IPS-18c (cell line): ENCODE data around the gene NTM.
"Not testable (repeated sequence)": the region's sequence is repeated elsewhere in the genome, so short reads cannot be mapped to it uniquely, and the experiment has no call there.

ENCODE experiments used
- H3K4me3 ChIP-seq: 2 replicates; pipeline ENCODE4 v1.7.0; 2013; ENCODE audit warnings: low read depth, mild to moderate bottlenecking, low read length, moderate library complexity; ENCODE audit not compliant: insufficient read depth
- H3K9me3 ChIP-seq: one replicate; pipeline ENCODE4 v1.6.1; 2013; ENCODE audit warnings: mild to moderate bottlenecking, low read length, moderate library complexity; ENCODE audit not compliant: control insufficient read depth, insufficient read depth

Gene NTM

DNA sequence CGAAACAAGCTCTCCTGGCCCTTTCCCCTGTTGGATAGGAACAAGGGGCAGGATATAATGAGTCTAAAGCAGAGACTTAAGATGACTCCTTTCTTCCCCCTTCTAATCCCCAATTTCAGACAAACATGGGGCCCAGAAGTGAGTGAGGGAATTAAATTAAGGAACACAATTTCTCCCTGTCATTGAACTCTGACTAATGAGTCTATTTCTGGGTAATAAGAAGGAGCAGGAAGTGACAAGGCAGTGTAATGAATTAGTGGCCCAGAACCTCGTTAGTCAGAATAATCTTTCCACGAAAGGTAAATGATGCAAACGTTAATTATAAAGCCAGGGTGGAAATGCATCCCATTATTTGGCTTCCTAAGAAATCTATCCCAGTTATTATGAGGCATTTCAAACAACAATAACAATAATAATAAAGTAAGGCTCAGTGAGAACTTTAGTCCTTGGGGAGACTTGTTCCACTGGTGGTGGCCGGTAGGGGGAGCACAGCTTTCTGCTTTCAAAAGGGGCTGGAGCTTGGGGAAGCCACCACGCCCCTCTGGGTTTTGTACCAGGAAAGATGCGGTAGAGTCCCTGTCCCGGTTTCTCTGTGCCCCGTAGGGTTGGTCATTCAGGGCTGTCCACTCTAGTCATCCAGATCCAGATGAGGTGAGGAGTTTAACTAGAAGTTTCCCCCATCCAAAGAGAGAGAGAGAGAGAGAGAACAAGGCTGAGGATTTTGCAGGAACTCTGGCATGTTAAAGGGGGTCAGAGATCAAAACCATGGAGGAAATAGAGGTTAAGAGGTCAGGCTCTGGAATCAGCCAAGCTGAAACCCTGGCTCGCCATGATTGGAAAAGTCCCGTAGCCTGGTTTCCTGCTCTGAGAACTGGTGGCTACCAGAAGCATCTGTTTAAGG lies 298.3 kb downstream of the NTM start:
- Histone ChIP-seq H3K9me3 (no peaks in the 10 kb centered on the region), H3K4me3 (no peak overlapping the region)

DNA sequence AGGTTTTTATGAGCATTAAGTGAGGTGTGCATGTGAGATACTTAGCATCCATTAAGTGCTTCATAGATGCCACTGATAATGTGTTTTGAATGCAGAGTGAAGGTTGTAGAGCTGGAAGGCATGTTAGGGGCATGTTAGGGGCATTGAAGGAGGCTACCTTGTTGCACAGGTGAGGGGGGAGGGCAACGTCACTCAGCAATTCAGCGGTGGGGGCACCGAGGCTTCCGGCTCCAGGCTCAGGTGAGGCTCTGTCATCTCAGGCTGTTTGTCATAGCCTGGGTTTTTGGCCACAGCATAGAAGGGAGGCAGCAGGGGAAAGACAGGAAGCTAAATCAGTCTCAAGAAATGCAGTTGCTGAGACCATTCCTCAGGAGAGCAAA lies 299.0 kb downstream of the NTM start:
- Histone ChIP-seq H3K9me3 (no peaks in the 10 kb centered on the region), H3K4me3 (no peak overlapping the region)

DNA sequence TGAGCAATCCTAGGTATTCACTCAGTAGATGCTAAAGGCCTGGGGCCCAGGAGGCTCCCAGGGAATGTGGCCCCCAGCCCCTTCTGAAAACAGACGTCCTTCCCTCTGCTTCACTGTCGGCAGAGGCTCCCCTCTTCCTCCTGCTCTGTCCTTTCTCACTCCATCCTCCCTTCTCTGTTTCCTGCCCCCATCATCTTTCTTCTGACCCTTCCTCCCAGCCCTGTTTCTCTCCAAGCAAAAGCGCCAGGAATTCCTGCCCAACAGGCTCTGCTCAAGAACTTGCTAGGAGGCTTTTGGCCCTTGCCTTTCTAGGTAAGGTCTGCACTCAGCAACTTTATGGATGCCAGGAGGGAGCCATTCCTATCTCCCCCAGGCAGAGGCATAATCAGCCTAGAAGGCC lies 300.5 kb downstream of the NTM start:
- Histone ChIP-seq H3K9me3 (no peaks in the 10 kb centered on the region), H3K4me3 (no peak overlapping the region)

DNA sequence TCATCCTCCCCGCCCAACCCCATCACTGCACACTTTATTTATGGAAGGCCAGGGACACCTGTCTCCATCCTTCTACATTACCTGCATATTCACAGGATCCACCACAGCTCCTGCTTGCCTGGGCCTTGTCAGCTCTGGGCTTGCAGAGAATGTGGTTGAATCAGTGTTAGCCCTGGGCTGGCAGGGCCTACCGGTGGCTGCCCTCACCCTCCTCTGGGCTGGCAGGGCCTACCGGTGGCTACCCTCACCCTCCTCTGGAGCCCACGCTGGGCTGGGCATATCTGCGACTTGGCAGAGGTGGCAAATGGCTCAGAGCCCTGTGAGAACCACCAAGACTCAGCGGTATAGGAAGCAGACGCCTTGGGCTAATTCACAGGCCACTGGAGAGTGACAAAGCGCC lies 300.9 kb downstream of the NTM start:
- Histone ChIP-seq H3K9me3 (no peaks in the 10 kb centered on the region), H3K4me3 (no peak overlapping the region)

DNA sequence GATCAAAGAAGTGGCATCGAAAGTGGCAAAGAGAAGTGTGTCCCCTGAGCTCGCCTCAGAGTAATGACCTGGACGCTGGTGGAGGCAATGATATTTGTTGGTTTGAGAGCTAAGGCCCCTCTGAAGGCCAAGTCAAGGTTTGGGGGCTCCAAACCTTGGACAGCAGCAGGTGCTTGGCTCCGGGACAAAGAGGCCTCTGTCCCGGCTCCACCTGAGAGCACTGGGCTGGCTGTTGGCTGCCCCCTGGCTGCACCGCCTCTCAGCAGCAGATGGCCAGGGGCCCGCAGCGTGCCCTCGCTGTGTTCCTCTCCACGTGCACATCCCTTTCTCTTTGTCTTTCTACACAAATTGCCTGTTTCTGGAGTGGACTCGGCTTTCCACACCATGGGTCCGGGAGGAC lies 301.3 kb downstream of the NTM start:
- Histone ChIP-seq H3K9me3 (no peaks in the 10 kb centered on the region), H3K4me3 (no peak overlapping the region)

DNA sequence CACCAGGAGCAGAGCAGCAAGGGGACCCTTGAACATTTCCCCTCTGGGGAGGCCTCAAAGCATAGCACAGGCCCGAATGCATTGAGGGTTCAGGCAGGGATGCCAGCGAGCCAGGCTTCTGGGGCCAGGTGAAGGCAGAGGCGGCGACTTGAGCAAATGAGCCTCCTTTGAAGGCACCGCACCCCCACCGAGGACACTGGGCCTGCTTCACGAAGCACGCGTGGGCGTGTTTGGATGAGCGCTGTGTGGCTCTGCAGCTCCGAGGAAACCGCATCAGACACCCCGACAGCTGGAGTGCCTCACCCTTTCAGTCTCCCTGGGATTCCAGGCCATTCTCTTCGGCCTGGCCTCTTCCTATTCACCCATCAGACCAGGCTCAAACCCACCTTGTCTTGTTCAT lies 301.8 kb downstream of the NTM start:
- H3K4me3 ChIP-seq: no peak overlapping the region
- no peaks in the 10 kb centered on the region for H3K9me3 ChIP-seq

DNA sequence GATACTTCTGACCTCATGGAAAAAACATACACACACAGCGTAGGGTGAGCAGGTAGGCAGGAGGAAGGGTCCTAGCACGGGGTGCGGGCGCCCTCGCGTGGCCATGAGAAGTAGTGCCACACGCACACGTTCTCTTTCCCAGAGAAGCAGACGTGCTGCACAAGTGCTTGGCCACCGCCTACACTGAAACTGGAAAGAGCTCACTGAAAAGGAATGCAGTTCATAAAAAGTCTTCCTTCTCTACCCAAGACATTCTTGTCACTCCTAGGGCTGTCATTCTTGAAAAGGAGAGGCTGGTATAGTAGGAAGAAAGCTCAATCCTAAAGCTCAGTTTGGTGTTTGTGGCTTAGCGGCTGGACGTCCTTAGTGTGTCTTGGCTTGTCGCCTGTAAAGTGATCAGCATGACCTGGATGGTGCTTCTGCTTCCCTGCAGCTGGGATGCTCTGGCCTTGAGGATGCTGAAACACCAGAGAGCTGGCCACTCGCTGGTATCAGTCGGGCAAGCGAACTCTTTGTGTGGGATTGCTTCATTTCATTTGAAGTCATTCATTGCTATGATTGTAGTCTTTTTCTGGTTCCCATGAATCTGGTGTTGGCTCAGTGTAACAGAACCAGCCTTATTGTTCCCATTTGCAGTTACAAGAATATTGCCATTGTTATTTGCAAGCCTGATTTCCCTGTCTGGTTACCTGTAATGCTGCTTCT lies 303.8 kb downstream of the NTM start:
- no peak overlapping the region for H3K4me3 ChIP-seq

DNA sequence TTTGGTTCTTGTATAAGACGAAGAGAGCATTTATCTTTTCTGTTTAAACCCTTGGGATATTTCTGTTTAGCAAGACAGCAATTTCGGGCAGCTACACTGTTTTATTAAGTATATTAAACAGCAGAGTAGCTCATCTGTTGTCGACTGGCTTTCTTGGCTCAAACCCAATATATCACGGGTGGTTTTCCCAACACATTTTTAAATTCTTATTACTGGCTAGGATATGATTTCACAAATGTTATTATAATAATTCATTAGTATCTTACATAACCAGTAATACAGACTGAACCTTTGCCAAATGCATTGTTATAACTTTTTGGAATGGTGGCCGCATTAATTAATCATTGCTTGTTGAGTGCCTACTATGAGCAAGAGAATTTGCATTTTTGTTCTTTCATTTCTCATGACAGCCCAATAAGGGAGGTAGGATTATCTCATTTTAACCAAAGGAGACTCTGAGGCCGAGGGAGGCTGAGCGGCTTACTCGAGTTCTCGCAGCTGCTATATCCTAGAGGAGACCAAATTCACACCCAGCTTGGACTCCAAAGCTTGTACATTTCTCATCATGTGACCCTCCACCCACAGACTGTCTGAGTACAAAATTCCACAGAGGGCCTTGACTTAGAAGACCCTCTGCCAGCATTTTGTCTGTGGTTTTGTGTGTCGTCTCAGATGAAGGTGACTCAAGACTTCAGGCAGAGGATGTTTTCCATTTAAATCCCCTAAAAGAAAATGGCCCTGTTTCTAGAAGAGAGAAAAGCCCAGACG lies 304.9 kb downstream of the NTM start:
- H3K9me3 ChIP-seq: no peaks in the 10 kb centered on the region

More for the DNA sequence above, 303.8 kb downstream of the NTM start:
- no peaks in the 10 kb centered on the region for H3K9me3 ChIP-seq

DNA sequence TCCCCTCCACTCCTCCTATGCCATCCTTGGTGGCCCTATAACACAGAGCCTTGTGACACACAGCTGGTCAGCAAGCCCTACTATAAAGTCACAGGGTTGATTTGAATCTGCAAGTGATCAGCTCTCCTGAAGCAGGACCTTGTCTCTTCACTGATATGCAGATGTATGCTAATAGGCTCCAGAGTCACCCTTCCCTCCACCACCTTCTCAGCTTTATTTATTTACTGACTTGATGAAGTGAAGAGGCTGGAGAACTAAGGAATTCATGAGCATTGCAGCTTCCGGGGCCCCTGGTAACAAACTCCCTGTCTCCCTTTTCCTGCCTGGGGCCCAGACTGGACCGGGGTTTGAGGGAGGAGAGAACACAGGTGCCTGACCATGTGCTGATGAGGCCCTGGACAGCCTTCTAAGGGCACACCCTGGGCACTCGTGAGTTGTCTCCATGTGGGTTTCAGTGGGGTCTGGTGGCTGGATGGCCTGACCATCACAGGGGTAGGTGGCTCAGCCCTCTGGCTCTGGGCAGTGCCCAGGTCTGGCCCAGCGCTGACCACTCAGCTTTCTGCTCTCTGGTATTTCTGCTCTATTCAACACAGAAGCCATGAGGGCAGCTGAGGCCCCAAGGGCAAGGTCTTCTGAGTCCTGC lies 307.5 kb downstream of the NTM start:
- no peaks in the 10 kb centered on the region for H3K9me3 ChIP-seq

More for the DNA sequence above, 304.9 kb downstream of the NTM start:
- H3K4me3 ChIP-seq: no peak overlapping the region

DNA sequence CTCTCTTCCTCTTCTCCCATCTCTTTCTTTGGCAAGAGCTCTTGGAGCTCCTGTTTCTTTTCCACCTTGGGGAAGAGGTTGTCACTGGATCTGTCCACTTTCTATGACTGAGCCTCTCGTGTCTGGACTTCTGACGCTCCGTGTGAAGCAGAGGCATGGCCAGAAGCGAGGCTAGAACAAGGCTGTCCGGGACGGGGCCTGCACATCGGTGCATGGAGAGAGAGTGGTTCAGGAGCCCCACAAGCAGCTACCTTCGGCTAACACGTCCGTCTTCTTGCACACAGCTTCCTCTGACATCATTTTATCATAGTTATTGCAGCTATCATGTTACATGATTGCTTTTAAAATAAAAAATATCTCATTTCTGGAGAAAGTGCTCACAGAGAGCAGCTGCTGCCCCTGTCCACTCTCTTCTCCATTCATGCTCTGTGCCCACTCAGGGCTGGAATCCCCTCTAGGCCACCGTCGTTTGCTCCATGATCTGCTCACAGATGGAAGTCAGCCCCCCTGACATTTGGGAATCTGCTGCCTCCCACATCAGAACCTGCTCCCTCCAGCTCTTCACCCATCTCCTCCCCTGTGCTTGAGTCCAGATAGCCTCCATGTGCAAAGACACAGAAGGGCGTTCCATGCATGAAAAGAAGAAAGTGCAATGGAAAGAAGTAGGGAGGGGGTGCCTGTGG lies 308.4 kb downstream of the NTM start:
- H3K4me3 ChIP-seq: no peak overlapping the region
- peaks cover 2% of the 10 kb centered on the region for H3K9me3 ChIP-seq

More for the DNA sequence above, 307.5 kb downstream of the NTM start:
- H3K4me3 ChIP-seq: no peak overlapping the region

DNA sequence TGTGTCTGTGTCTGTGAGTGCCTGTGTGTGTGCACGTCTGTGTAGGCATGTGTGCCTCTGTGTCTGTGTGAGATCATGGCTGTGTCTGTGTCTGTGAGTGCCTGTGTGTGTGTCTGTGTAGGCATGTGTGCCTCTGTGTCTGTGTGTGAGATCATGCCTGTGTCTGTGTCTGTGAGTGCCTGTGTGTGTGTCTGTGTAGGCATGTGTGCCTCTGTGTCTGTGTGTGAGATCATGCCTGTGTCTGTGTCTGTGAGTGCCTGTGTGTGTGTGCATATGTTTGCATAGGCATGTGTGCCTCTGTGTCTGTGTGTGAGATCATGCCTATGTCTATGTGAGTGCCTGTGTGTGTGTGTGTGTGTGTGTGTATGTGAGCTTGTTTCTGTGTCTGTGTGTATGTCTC lies 310.0 kb downstream of the NTM start:
- not testable (repeated sequence) for H3K9me3 ChIP-seq, H3K4me3 ChIP-seq

DNA sequence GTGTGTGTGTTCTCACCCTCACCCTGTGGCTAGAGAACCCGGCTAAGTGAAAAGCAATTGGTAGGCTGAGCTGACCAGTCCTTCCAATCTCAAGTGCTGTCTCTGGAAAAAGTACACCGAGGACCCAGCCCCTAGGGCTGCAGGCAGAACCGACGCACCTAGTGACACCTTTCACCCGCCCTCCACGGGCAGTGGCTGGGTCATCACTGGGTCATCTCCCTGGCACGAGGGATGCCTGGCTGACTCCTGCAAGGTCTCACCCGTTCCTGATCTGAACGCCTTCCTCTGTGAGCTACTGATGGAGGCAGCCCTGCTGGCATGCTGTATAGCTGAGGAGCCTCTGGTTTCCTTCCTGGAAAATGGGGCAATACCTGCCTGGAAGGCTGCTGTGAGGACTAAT lies 311.5 kb downstream of the NTM start:
- no peak overlapping the region for H3K4me3 ChIP-seq
- peaks cover 2% of the 10 kb centered on the region for H3K9me3 ChIP-seq

DNA sequence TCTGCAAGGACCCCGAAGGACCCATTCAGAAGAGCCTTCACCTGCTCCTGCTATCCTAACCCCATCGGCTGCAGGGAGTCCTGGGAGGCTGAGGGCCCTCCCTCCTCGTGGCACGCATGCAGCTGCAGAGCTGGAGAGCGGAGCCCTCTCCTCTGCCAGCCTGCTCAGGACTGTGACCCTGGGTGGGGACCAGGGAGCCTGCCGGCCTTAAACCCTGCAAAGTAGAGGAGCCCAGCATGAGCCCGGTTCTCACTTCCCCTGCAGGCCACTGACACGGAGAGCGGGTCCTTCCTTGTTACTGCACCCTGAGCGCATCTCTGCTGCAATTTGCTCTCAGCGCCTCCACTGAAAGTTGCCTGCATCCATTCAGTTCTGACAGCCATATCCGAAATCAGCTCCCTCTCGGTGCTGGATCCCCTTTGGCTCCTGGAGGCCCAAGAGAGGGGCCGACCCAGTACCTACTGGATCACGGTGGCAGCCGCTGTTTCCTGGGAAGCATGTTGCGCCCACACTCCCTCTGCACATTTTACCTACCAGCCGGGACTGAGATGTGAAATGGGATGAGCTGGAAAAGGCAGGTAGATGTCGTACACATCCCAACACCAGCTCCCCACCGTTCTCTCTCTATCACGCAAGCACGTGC lies 312.1 kb downstream of the NTM start:
- Histone ChIP-seq H3K9me3 (peaks cover 2% of the 10 kb centered on the region), H3K4me3 (no peak overlapping the region)

DNA sequence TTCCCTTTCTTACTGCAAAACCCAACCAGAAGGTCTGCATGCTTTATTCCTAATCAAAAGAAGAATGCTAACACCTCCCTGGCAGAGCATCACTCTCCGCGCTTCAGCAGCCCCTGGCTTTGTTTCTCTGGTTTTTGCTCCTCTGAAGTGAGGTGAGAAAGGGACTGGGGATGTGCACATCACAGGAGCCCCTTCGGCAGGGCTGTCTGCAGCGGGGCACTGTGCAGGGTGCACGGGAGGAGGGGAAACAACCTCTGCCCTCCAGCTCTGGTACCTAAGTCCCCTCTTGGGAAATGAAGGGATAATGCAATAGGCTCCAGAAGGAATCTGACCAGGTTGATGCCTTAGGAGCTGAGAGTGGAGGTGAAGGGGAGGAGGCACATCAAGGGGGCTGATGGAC lies 312.7 kb downstream of the NTM start:
- peaks cover 2% of the 10 kb centered on the region for H3K9me3 ChIP-seq

DNA sequence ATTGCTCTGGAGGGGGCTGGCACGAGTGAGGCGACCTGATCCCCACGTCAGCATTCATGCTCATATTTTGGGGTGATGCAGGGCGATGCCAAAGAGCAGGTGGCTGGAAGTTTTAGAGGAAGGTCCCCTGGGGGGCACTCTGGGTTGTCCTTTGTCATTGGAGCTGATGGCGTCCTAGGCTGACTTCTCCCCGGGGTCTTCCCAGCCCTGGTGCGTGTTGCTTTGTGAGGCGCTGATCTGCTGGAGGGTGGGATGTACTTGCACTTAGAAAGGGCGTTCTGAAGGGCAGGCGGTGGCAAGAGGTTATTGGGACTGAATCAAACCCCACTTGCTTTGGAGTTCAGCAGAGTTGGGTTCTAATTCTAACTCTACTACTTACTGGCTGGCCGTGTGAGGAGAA lies 313.3 kb downstream of the NTM start:
- H3K4me3 ChIP-seq: no peak overlapping the region
- peaks cover 2% of the 10 kb centered on the region for H3K9me3 ChIP-seq

More for the DNA sequence above, 312.7 kb downstream of the NTM start:
- no peak overlapping the region for H3K4me3 ChIP-seq
